Measurements from ENCODE around the gene PCBP3. TPM values are rescaled to one million over a fixed set of nuclear protein-coding genes. Genes with fewer than 3 reads are reported as not detected.

Gene PCBP3
- polyA plus RNA-seq, 1 donor (not counting 4 experiments of a cell fraction or from before 2014, with no cell fraction given), result 0.25 TPM

GRCh38 chr21:45930231-45930760 lies 286.8 kb downstream of the PCBP3 start:
- Histone ChIP-seq H3K4me3 (ENCODE audit: control insufficient read depth in 2 of 3, extremely low read depth in 1 of 3, insufficient read depth in 2 of 3, low read depth in 1 of 3, low read length in 3 of 3) (no peak overlapping the region), H3K36me3 (ENCODE audit: control insufficient read depth in 2 of 2, extremely low read depth in 1 of 2, insufficient read depth in 2 of 2, low read length in 2 of 2) (no peaks in the 10 kb centered on the region), H3K27me3 (ENCODE audit: control insufficient read depth, extremely low read depth, insufficient read depth, low read length) (no peaks in the 10 kb centered on the region), H3K9me3 (ENCODE audit: control insufficient read depth, low read depth, low read length) (peaks cover 3% of the 10 kb centered on the region), H3K4me2 (ENCODE audit: control insufficient read depth, extremely low read depth, insufficient read depth, low read depth, low read length) (no peak overlapping the region), H3K27ac (ENCODE audit: control insufficient read depth, insufficient read depth, low read length) (no peak overlapping the region), H3K4me1 (ENCODE audit: control insufficient read depth, extremely low read depth, insufficient read depth, low read length) (no peaks in the 10 kb centered on the region), H3K9me1 (ENCODE audit: control insufficient read depth, extremely low read depth, insufficient read depth, low read length) (no peaks in the 10 kb centered on the region), H4K20me1 (ENCODE audit: control insufficient read depth, extremely low read depth, insufficient read depth, low read length) (no peaks in the 10 kb centered on the region), H2AFZ (ENCODE audit: control insufficient read depth, low read length) (no peak overlapping the region), H3K79me2 (ENCODE audit: control insufficient read depth, insufficient read depth, low read length) (no peaks in the 10 kb centered on the region), H3K9ac (ENCODE audit: control insufficient read depth, extremely low read depth, insufficient read depth, low read length) (no peak overlapping the region)
- no peak for DNase-seq (ENCODE audit: low read depth, low spot score)
- no peak for TF ChIP-seq EZH2 (IDR thresholded peaks at IDR 0.05; ENCODE audit: low read length)
- TF ChIP-seq, protein P1, sequence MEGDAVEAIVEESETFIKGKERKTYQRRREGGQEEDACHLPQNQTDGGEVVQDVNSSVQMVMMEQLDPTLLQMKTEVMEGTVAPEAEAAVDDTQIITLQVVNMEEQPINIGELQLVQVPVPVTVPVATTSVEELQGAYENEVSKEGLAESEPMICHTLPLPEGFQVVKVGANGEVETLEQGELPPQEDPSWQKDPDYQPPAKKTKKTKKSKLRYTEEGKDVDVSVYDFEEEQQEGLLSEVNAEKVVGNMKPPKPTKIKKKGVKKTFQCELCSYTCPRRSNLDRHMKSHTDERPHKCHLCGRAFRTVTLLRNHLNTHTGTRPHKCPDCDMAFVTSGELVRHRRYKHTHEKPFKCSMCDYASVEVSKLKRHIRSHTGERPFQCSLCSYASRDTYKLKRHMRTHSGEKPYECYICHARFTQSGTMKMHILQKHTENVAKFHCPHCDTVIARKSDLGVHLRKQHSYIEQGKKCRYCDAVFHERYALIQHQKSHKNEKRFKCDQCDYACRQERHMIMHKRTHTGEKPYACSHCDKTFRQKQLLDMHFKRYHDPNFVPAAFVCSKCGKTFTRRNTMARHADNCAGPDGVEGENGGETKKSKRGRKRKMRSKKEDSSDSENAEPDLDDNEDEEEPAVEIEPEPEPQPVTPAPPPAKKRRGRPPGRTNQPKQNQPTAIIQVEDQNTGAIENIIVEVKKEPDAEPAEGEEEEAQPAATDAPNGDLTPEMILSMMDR (optimal IDR thresholded peaks at IDR 0.05 in 1 of 3, IDR thresholded peaks at IDR 0.05 in 1 of 3, conservative IDR thresholded peaks at IDR 0.05 in 1 of 3; ENCODE audit: extremely low read depth in 1 of 3, insufficient read depth in 2 of 3, low read length in 3 of 3), result no peak
- no peak for FAIRE-seq
- dilution Hi-C loops (cut with MboI; ENCODE audit: extremely low pct_ligation_motif_present, low sequenced_read_pairs), result no loop called here

DNA sequence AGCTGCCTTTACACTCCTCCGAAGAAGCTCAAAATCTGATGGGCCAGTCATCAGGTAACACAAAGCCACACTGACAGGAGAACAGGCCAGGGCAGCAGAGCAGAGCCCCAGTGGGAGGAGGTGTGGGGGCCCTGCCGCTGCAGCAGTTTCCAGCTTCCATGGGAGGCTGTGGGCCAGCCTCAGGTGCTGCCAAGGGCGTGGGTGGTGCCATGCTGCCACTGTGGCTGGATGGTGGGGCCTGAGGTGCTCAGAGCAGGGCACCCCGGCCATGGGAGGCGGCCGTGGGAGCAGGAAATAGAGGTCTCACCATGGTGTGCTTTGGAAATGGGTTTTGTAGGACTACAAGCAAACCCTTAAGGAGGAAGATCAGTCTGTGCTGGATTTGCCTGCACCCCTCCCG lies 287.3 kb downstream of the PCBP3 start:
- Histone ChIP-seq H3K4me3 (ENCODE audit: control insufficient read depth in 2 of 3, extremely low read depth in 1 of 3, insufficient read depth in 2 of 3, low read depth in 1 of 3, low read length in 3 of 3) (no peak overlapping the region), H3K79me2 (ENCODE audit: control insufficient read depth, insufficient read depth, low read length) (no peaks in the 10 kb centered on the region), H3K27ac (ENCODE audit: control insufficient read depth, insufficient read depth, low read length) (no peak overlapping the region), H3K4me2 (ENCODE audit: control insufficient read depth, extremely low read depth, insufficient read depth, low read depth, low read length) (no peak overlapping the region), H3K9me1 (ENCODE audit: control insufficient read depth, extremely low read depth, insufficient read depth, low read length) (no peaks in the 10 kb centered on the region), H2AFZ (ENCODE audit: control insufficient read depth, low read length) (no peak overlapping the region), H3K36me3 (ENCODE audit: control insufficient read depth in 2 of 2, extremely low read depth in 1 of 2, insufficient read depth in 2 of 2, low read length in 2 of 2) (no peaks in the 10 kb centered on the region), H3K9me3 (ENCODE audit: control insufficient read depth, low read depth, low read length) (peaks cover 5% of the 10 kb centered on the region), H3K9ac (ENCODE audit: control insufficient read depth, extremely low read depth, insufficient read depth, low read length) (no peak overlapping the region), H3K27me3 (ENCODE audit: control insufficient read depth, extremely low read depth, insufficient read depth, low read length) (no peaks in the 10 kb centered on the region), H3K4me1 (ENCODE audit: control insufficient read depth, extremely low read depth, insufficient read depth, low read length) (no peaks in the 10 kb centered on the region), H4K20me1 (ENCODE audit: control insufficient read depth, extremely low read depth, insufficient read depth, low read length) (no peaks in the 10 kb centered on the region)
- dilution Hi-C loops (cut with MboI; ENCODE audit: extremely low pct_ligation_motif_present, low sequenced_read_pairs), result no loop called here
- DNase-seq (ENCODE audit: low read depth, low spot score), result no peak
- FAIRE-seq, result no peak
- TF ChIP-seq EZH2 (IDR thresholded peaks at IDR 0.05; ENCODE audit: low read length), result no peak

DNA sequence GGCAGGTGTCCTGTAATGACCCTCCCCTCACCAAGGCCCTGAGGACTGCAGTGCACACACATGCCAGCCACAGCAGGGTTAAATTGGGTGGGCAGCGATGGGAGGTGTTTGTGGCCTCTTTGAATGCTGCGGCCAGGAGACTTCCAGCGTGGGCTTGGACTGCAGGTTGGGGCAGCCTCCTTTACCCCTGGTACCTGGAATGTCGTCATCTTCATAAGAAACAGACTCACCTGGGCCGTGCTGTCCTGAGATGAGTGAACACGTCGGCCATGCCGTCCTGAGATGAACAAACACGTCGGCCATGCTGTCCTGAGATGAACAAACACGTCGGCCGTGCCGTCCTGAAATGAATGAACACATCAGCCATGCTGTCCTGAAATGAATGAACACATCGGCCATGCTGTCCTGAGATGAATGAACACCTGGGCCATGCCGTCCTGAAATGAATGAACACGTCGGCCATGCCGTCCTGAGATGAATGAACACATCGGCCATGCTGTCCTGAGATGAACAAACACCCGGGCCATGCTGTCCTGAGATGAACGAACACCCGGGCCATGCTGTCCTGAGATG lies 288.0 kb downstream of the PCBP3 start:
- Histone ChIP-seq H2AFZ (ENCODE audit: control insufficient read depth, low read length) (no peak overlapping the region), H3K79me2 (ENCODE audit: control insufficient read depth, insufficient read depth, low read length) (no peaks in the 10 kb centered on the region)
- FAIRE-seq, result no peak

More for the DNA sequence above, 288.0 kb downstream of the PCBP3 start:
- no peaks in the 10 kb centered on the region for H3K36me3 ChIP-seq (ENCODE audit: control insufficient read depth in 2 of 2, extremely low read depth in 1 of 2, insufficient read depth in 2 of 2, low read length in 2 of 2)
- no peak overlapping the region for H3K4me3 ChIP-seq (ENCODE audit: control insufficient read depth in 2 of 3, extremely low read depth in 1 of 3, insufficient read depth in 2 of 3, low read depth in 1 of 3, low read length in 3 of 3)
- dilution Hi-C loops (cut with MboI; ENCODE audit: extremely low pct_ligation_motif_present, low sequenced_read_pairs), result no loop called here
- no peak overlapping the region for H3K4me2 ChIP-seq (ENCODE audit: control insufficient read depth, extremely low read depth, insufficient read depth, low read depth, low read length)
- no peaks in the 10 kb centered on the region for H4K20me1 ChIP-seq (ENCODE audit: control insufficient read depth, extremely low read depth, insufficient read depth, low read length)
- no peaks in the 10 kb centered on the region for H3K9me1 ChIP-seq (ENCODE audit: control insufficient read depth, extremely low read depth, insufficient read depth, low read length)
- H3K27ac ChIP-seq (ENCODE audit: control insufficient read depth, insufficient read depth, low read length), result no peak overlapping the region
- peaks cover 8% of the 10 kb centered on the region for H3K9me3 ChIP-seq (ENCODE audit: control insufficient read depth, low read depth, low read length)
- no peaks in the 10 kb centered on the region for H3K27me3 ChIP-seq (ENCODE audit: control insufficient read depth, extremely low read depth, insufficient read depth, low read length)
- TF ChIP-seq EZH2 (IDR thresholded peaks at IDR 0.05; ENCODE audit: low read length), result no peak
- TF ChIP-seq, protein P1 (optimal IDR thresholded peaks at IDR 0.05 in 1 of 3, IDR thresholded peaks at IDR 0.05 in 1 of 3, conservative IDR thresholded peaks at IDR 0.05 in 1 of 3; ENCODE audit: extremely low read depth in 1 of 3, insufficient read depth in 2 of 3, low read length in 3 of 3), result no peak
- no peak overlapping the region for H3K9ac ChIP-seq (ENCODE audit: control insufficient read depth, extremely low read depth, insufficient read depth, low read length)
- H3K4me1 ChIP-seq (ENCODE audit: control insufficient read depth, extremely low read depth, insufficient read depth, low read length), result no peaks in the 10 kb centered on the region
- DNase-seq (ENCODE audit: low read depth, low spot score), result no peak
